ENCODE measurements around the gene ERLIN1. TPM values are rescaled to one million over a fixed set of nuclear protein-coding genes. Genes with fewer than 3 reads are reported as not detected.
"Not testable (repeated sequence)": the region's sequence is repeated elsewhere in the genome, so short reads cannot be mapped to it uniquely, and the experiment has no call there.

ERLIN1 gene
- total RNA-seq, 1 experiment from 2014 or later: 72.1 TPM

DNA sequence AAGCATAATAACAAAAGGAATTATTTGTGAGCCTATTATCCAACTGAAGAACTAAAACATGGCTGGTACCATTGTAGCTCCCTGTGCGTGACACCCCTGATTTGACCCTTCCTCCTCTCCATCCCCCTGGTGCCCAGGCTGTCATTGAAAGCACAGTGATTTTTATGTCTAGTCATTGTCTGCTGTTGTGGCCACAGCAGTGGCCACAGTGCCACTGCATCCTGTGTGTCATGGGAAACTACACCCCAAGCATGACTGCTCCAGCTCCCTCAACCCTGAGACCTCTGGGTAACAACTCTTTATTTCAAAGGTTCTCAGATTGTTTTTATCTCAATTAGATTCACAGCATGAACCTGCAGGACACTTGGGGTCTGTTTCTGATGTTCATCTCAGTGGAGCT lies 52.0 kb downstream of the ERLIN1 start:
- DNase-seq (ENCODE audit: low spot score): no peak

DNA sequence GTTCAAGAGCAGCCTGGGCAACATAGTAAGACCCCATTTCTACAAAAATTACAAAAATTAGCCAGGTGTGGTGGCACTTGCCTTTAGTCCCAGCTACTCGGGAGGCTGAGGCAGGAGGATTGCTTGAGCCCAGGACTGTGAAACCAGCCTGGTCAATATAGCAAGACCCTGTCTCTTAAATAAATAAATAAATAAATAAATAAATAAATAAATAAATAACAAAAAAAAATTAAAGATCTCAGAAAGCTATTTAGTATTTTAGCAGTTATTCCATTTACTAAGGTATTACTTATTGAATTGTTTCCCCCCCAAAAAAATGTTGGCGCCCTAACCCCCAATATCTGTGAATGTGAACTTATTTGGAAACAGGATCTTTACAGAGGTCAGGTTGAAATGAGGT lies 53.4 kb downstream of the ERLIN1 start:
- no peak for DNase-seq (ENCODE audit: low spot score)

DNA sequence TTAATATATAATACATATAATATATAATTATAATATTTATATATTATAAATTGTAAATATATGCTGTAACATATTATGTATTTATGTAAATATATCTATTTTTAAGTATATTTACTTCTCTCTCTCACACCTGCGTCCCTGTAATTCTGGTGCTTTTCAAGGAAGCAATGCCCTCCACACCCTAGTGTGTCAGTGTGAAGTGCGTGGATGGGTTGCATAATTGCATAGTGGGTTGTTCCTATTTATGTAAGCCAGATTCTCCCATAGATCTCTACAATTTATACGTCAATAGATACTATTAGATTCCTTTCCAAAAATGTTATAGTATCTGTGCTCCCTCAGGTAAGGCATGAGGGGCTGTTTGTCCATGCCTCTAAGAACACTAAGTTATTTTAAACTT lies 54.3 kb downstream of the ERLIN1 start:
- DNase-seq (ENCODE audit: low spot score): no peak

DNA sequence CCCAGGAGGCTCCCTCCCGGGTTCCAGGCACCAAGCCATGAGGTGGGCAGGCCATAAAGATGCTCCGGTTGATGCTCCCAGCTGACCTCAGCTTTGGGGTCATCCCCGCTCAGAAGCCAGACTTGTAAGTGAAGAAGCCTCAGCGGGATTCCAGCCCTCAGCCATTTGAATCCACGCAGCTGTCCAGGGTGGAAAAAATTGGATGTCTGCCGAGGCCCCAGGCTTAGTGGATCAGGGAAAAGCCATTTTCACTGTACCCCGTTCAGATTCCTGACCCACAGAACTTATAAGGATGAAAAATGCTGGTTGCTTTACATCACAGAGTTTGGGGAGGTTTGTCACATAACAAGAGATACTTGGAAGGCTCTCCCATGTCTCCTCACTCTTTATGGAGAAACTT lies 55.0 kb downstream of the ERLIN1 start:
- no peak for DNase-seq (ENCODE audit: low spot score)

DNA sequence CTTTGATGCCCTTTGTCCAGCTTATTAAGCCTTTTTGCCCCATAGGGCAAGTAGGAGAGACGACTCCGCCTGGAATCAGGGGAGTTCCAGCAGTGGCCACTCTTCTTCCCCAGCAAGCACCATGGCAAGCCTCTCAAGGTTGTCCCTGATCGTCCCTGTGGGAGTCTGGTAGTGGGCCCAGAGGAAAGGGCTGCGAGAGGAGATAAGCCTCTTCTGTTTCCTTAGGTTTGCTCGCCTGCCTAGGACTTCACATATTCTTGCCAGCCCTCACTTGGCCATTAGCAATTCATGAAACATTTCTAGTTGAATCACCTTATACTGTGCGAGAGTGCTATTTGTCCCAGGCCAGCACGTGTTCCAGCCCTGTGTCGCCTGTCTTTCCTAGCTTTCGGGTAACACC lies 56.4 kb downstream of the ERLIN1 start:
- no peak for DNase-seq (ENCODE audit: low spot score)

DNA sequence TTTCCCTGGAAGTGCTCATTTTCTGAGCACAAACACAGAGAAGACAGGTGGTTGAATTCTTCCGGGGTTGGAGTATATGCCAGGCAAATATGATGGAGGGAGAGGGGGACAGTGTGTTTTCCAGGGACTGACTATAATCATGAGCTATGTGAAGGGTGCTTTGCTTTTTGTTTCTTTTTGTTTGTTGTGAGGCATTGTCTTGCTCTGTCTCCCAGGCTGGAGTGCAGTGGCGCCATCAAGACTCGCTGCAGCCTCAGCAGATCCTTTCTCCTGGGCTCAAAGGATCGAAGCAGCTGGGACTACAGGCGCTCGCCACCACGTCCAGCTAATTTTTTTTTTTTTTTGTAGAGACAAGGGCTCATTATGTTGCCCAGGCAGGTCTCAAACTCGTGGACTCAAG lies 56.9 kb downstream of the ERLIN1 start:
- DNase-seq (ENCODE audit: low spot score): no peak

DNA sequence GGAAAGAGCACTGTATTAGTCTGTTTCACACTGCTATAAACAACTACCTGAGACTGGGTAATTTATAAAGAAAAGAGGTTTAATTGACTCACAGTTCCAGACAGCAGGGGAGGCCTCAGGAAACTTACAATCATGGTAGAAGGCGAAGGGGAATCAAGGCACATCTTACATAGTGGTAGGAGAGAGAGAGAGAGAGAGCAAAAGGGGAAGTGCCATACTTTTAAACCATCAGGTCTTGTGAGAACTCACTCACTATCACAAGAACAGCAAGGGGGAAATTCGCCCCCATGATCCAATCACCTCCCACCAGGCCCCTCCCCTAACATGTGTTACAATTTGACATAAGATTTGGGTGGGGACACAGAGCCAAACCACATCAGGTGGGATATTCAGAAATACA lies 60.5 kb downstream of the ERLIN1 start:
- not testable (repeated sequence) for DNase-seq (ENCODE audit: low spot score)

DNA sequence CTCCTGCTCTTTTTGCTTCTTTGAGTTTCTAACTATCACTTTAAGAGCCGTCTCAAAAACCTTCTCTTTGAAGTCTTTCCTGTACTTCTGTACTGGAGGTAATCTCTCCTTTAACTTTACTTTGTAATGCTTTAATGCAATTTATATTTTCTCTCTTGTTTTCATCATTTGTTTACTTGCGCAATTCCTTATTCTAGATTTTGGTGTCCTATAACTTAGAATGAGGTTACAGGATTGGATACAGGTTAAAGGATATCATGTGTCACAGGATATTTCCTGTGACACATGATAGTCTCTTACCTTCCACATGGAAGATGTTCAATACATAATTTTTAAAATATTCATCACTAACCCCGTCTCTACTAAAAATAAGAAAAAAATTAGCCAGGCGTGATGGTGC lies 61.7 kb downstream of the ERLIN1 start:
- no peak for DNase-seq (ENCODE audit: low spot score)

DNA sequence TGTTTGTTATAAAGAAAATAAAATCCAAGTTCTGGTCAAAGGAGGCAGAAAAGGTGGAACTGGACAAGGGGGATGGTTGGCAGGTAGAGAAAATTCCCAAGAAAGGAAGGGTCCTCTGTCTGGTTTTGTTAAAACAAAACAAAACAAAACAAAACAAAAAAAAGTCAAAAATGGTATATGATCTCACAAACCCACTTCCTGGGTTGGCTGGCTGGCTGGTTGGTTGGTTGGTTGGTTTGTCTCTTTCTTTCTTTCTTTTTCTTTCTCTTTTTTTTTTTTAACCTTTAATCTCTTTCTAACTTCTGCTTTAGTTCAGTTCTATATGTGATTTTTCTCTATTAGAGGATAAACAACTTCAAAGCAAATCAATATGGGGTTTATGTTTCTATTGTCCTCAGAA lies 63.0 kb downstream of the ERLIN1 start:
- DNase-seq (ENCODE audit: low spot score): no peak

DNA sequence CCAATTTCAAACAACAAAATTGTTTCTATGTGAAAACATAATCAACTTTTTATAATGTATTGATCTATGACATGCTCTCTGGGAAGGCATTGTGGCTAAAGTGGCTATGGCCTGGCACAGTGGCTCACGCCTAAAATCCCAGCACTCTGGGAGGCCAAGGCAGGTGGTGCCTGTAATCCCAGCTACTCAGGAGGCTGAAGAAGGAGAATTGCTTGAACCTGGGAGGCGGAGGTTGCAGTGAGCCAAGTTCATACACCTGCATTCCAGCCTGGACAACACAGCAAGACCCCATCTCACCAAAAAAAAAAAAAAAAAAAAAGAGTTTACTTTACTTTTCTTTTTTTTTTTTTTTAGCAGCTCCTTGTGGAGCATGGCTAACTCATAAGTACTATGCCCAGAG lies 65.3 kb downstream of the ERLIN1 start:
- no peak for DNase-seq (ENCODE audit: low spot score)

DNA sequence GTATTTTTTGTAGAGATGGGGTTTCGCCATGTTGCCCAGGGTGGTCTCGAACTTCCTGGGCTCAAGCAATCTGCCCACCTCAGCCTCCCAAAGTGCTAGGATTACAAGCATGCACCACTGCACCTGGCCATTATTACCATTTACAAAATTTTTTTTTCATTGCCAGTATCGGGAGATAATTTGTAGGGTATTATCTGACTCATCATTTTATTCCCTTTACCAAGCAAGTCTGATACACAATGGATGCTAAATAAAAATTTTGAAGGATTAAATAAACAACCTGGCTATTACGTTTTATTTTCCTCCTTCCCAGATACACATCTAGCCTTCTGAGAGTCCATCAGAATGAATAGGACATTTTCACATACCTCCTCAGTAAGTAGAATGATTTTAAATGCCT lies 66.1 kb downstream of the ERLIN1 start:
- DNase-seq (ENCODE audit: low spot score): no peak

DNA sequence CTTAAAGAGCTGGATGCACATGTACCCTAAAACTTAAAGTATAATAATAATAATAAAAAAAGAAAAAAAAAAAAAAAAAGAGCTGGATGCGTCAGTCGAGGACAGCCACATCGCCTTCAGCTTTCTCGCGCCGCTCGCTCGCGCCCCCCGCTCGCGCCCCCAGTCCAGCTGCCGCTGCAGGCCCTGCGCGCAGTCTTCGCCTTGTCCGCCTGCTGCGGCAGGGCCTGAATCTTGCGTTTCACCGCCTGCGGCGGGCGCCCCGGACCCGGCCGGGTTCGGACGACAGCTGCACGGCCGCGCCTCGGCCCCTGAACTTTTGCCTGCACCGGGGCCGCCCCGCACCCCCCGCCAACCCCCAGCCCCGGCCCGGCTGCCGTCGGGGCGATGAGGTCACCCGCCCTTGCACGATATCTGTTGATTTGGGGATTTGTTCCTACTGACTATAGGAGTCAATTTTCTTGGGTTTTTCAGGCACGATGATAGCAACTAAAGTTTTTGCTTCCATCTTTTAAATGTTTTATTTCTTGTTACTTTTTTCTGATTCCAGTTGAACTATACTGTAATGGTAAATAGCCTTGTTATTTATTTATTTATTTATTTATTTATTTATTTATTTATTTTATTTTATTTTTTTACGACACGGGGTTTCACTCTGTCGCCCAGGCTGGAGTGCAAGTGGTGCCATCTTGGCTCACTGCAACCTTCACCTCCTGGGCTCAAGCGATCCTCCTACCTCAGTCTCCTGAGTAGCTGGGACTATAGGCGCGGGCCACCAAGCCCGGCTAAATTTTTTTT lies 70.7 kb downstream of the ERLIN1 start:
- DNase-seq (ENCODE audit: low spot score): no peak

DNA sequence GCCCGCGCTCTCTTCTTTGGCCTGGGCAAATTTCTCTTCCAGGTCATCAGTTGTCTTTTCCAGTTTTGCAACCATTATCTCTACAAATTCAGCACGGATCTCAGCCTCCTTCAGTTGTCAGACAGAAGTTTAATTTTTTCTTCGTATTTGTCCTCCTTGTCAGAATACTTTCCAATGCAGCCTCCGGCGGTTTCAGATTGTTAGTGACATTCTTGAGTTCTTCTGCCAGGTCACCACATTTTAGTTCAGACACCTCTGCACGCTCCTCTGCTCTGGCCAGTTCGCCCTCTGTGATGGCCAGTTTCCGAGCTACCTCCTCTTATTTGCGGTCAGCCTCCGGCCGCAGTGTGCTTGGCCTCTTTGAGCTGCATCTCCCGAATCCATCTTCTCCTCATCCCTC lies 71.4 kb downstream of the ERLIN1 start:
- DNase-seq (ENCODE audit: low spot score): no peak

DNA sequence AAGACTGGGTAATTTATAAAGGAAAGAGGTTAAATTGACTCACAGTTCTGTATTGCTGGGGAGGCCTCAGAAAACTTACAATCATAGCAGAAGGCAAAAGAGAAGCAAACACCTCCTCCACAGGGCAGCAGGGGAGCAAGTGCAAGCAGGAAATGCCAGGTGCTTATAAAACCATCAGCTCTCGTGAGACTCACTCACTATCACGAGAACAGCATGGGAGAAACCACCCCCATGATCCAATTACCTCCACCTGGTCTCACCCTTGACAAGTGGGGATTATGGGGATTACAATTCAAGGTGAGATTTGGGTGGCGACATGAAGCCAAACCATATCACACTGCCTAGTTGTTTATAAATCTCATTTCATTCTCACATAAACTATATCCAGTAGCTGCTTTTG lies 76.2 kb downstream of the ERLIN1 start:
- DNase-seq (ENCODE audit: low spot score): no peak

DNA sequence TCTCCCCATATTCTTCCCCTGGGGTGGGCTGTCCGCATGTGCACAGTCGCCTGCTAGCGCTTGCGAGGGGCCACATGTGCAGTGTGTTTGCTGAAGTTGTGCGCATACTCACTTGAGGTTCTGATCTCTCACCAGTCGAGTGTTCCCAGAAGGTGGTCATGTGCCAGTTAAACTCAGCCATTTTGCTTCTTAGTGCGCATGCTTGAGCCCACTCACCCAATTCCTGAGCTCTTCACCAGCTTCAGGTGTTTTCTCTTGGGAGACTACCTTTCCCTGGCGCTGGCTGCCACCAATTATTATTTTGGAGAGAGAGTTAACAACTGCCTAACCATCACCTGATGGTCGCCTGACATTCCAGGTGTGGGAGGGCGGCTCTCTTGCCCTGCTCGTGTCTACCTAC lies 79.0 kb downstream of the ERLIN1 start:
- no peak for DNase-seq (ENCODE audit: low spot score)

DNA sequence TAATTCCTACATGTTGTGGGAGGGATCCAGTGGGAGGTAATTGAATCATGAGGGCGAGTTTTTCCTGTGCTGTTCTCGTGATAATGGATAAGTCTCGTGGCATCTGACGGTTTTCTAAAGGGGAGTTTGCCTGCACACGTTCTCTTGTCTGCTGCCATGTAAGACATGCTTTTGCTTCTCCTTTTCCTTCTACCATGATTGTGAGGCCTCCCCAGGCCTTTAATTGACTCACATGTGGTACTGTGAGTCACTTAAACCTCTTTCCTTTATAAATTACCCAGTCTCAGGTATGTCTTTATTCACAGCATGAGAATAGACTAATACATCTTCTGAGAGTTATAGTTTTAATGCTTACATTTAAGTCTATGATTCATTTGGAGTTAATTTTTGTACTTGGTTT lies 81.5 kb downstream of the ERLIN1 start:
- no peak for DNase-seq (ENCODE audit: low spot score)

DNA sequence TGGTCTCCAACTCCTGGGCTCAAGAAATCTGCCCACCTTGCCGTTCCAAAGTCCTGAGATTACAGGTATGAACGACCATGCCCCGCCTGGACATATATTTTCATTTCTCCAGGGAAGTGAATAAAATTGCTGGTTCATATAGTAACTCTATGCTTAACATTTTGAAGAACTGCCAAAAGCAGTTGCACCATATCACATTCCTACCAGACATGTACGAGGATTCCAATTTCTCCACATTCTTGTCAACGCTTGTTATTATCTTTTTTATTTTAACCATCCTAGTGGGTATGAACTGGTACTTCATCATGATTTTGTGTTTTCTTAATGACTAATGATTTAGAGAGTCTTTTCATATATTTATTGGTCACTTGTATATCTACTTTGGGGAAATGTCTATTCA lies 82.2 kb downstream of the ERLIN1 start:
- no peak for DNase-seq (ENCODE audit: low spot score)

DNA sequence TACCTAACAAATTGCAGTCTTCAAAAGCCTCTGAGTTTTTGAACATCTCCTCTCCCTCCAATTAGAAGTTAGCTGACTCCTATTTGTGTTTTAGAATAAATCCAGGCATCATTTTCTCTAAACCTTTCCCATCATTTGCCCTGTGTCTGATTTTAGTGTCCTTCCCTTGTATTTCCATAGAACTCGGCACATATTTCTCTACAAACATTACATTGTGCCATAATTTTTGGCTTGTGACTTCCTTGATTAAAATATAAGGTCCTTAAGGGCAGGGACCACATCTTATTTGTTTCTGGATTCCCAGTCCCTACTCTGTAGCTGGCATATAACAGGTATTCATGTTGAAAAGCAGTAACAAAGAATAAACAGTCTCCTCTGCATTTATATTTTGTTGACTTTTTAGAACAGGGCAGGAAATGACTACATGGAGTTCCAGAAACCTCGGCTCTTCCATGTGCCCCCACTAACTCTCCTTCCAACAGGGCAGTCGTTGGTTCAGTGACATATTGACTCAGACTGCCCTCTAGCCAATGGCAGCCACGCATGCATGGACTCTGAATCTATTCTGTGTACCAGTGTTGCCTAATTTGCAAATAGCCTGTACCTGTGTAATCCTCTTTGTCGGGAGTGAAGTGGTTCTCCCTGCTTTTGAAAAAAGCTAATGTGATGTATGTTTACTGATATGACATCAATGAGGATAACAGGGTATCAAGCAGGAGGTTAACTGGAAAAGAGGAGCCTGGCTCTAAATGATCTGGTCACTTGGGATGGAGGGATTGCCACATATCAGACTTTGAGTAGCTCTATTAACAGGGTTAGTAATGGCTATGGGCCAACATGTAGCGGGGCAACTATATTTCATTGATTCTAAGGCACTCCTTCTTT lies 84.4 kb downstream of the ERLIN1 start:
- peak; percentile 10 for DNase-seq (ENCODE audit: low spot score)

DNA sequence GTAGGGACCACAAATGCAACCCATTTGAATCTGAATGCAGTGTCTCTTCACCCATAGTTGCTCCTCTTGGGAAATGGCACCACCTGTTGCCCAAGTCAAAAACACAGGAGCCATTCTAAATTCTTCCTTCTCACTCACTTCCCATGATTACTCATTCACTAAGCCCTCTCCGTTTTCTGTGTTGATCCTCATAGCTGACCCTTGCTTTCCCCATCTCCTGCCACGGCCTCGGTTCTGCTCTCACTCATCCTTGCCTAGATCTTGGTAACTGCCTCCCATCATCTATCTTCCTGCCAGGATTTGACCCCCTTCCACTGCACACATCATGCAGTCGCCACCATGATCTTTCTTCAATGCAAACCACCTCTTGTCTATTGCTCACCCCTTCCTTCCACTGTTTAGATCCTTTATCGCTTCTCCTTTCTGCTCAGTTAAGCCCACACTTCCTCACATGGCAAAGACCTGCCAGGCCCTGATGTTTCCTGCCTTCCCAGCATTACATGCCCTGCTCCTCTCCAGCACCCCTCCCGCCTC lies 85.1 kb downstream of the ERLIN1 start:
- peak; percentile 34 for DNase-seq (ENCODE audit: low spot score)

All from A172 (cell line).